NT2/D1 (cell line): ENCODE data around the gene PKN3.

ENCODE experiments used
- SUZ12 ChIP-seq: IDR thresholded peaks from 2 replicates; pipeline ENCODE4 v1.6.1; 2011; ENCODE audit not compliant: insufficient read length, insufficient read depth; ENCODE audit errors: extremely low read depth
- YY1 ChIP-seq: IDR thresholded peaks from 2 replicates; pipeline ENCODE4 v1.6.1; 2011; ENCODE audit not compliant: insufficient read length, insufficient read depth
- ZNF274 ChIP-seq: IDR thresholded peaks from 2 replicates; pipeline ENCODE4 v1.6.1; 2011; ENCODE audit warnings: mild to moderate bottlenecking, low read depth, low read length

GRCh38 chr9:128684065-128684324 is 18.3 kb upstream of the PKN3 start:
- TF ChIP-seq ZNF274: no peak
- no peak for TF ChIP-seq YY1
- no peak for TF ChIP-seq SUZ12
